ENCODE results near the gene RPA1.

Gene RPA1

GRCh38 chr17:1941272-1942065 lies 111.7 kb downstream of the RPA1 start:
- DNase-seq (ENCODE audit: low spot score), result no peak

- no peak for DNase-seq (ENCODE audit: low spot score)
These were observed 112.2 kb downstream of the RPA1 start for GRCh38 chr17:1942066-1942365.

GRCh38 chr17:1942666-1943435 lies 113.0 kb downstream of the RPA1 start:
- DNase-seq (ENCODE audit: low spot score), result no peak

- DNase-seq (ENCODE audit: low spot score), result no peak
These were observed 113.6 kb downstream of the RPA1 start for GRCh38 chr17:1943436-1943831.

- DNase-seq (ENCODE audit: low spot score), result no peak
These were observed 115.8 kb downstream of the RPA1 start for GRCh38 chr17:1945621-1946020.

GRCh38 chr17:1946021-1946932 lies 116.5 kb downstream of the RPA1 start:
- DNase-seq (ENCODE audit: low spot score), result no peak

- no peak for DNase-seq (ENCODE audit: low spot score)
These were observed 117.5 kb downstream of the RPA1 start for GRCh38 chr17:1947229-1947742.

GRCh38 chr17:1947743-1948516 lies 118.1 kb downstream of the RPA1 start:
- no peak for DNase-seq (ENCODE audit: low spot score)

- DNase-seq (ENCODE audit: low spot score), result no peak
These were observed 118.7 kb downstream of the RPA1 start for GRCh38 chr17:1948517-1948825.

Measured in AG20443 (cell line).